Skeletal muscle satellite cell (primary cell): ENCODE results near the gene OR10D3. TPM values are rescaled to one million over a fixed set of nuclear protein-coding genes. Genes with fewer than 3 reads are reported as not detected.
"Not testable (repeated sequence)": the region's sequence is repeated elsewhere in the genome, so short reads cannot be mapped to it uniquely, and the experiment has no call there.

Source experiments
- H3K27me3 ChIP-seq: 2 replicates; pipeline ENCODE4 v1.7.0; 2013; ENCODE audit warnings: low read length; ENCODE audit not compliant: control insufficient read depth, insufficient read depth
- H3K36me3 ChIP-seq: 2 replicates; pipeline ENCODE4 v1.7.0; 2013; ENCODE audit warnings: mild to moderate bottlenecking, control low read depth, low read length; ENCODE audit not compliant: insufficient read depth
- H3K4me1 ChIP-seq: 2 replicates; pipeline ENCODE4 v1.7.0; 2013; ENCODE audit warnings: low read length; ENCODE audit not compliant: control insufficient read depth, insufficient read depth
- H3K4me2 ChIP-seq: 2 replicates; pipeline ENCODE4 v1.7.0; 2013; ENCODE audit warnings: mild to moderate bottlenecking, low read length
- H3K4me3 ChIP-seq: 2 replicates; pipeline ENCODE4 v1.7.0; 2013; ENCODE audit warnings: low read length
- H3K9ac ChIP-seq: 2 replicates; pipeline ENCODE4 v1.7.0; 2013; ENCODE audit warnings: mild to moderate bottlenecking, low read depth, low read length, moderate library complexity
- H3K9me3 ChIP-seq: replicated peaks from 2 replicates; pipeline ENCODE4 v1.7.0; 2013; ENCODE audit warnings: mild to moderate bottlenecking, control low read depth, low read length
- total RNA-seq: library from RNA; depleted of rRNA; stranded (reverse); fragments of >200 nt; gene quantifications from 2 replicates; pipeline ENCODE4 v1.2.3, GENCODE V29; 2012; rRNA removed

OR10D3 gene
- total RNA-seq, result not detected in 2 replicates

DNA sequence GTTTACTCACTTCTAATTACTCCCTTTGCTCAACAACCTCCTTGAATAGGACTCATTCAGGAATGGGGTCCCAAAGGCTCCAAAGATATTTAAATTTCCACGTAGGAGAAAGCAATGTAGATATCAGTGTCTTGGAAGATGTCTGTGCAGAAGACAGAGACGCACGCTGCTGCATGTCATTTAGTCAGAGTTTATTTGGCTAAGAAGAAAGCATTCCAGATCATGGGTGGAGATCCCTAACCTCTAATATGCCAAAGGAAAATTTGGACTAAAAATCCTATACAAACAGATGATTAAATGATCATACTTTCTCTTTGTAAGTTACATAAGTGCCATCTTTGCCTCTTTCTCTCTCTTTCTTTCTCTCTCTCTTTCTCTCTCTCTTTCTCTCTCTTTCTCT is at the start of gene OR10D3:
Gene OR10D3, plus strand, starts transcription at position 278 of the 400 bp plus-strand sequence. CDS start 1,925 bp downstream, outside the sequence.
- no peak within 1 kb of the TSS for H3K4me2 ChIP-seq
- no peaks in the 10 kb centered on the region for H3K9me3 ChIP-seq
- no peak within 1 kb of the TSS for H3K9ac ChIP-seq
- no peak within 1 kb of the TSS for H3K4me3 ChIP-seq
- H3K36me3 ChIP-seq, result no peaks in the 10 kb centered on the region
- H3K4me1 ChIP-seq, result peaks cover 11% of the 10 kb centered on the region
- no peaks in the 10 kb centered on the region for H3K27me3 ChIP-seq

DNA sequence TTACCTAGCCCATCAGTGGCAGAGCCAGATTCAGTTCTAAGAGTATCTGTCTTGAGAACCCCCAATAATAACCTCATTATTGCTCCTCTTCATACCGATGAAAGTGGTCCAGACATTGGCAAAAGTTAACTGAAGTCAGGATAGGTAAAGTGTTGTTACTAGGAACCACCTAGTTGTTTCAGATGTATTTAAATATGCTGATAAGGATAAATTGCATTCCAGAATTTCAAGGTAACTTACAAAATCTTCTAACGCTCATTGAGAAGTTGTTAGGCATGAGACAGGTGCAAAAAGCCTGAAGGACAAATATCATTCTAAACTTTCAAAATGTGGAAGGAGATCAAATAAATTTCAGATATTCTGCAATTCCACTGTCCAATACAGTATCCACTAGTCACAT is 40.1 kb upstream of the OR10D3 start:
- no peak overlapping the region for H3K4me3 ChIP-seq
- no peak overlapping the region for H3K9ac ChIP-seq
- H3K4me2 ChIP-seq, result no peak overlapping the region
- no peaks in the 10 kb centered on the region for H3K27me3 ChIP-seq
- no peaks in the 10 kb centered on the region for H3K9me3 ChIP-seq
- no peaks in the 10 kb centered on the region for H3K36me3 ChIP-seq
- H3K4me1 ChIP-seq, result no peaks in the 10 kb centered on the region

- Histone ChIP-seq H3K36me3 (no peaks in the 10 kb centered on the region), H3K27me3 (no peaks in the 10 kb centered on the region), H3K4me1 (no peaks in the 10 kb centered on the region), H3K4me2 (no peak overlapping the region), H3K9ac (no peak overlapping the region), H3K9me3 (no peaks in the 10 kb centered on the region), H3K4me3 (no peak overlapping the region)
Measured at GRCh38 chr11:124147951-124148350, 35.2 kb upstream of the OR10D3 start.

DNA sequence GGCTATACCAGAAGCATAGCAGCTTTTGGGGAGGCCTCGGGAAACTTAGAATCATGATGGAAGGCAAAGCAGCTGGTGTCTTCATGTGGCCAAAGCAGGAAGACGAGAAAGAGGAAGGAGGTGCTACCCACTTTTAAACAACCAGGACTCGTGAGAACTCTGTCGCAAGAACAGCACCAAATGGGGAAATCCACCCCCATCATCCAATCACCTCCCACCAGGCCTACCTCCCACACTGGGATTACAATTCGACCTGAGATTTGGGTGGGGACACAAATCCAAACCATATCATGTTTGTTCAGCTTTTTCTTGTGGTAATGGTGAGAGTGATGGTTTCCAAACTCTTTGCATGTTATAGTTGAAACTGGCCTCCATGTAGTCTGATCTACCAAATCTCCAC is 32.5 kb upstream of the OR10D3 start:
- Histone ChIP-seq H3K9me3 (no peaks in the 10 kb centered on the region), H3K36me3 (no peaks in the 10 kb centered on the region), H3K4me1 (no peaks in the 10 kb centered on the region), H3K4me3 (no peak overlapping the region), H3K9ac (no peak overlapping the region), H3K4me2 (no peak overlapping the region), H3K27me3 (no peaks in the 10 kb centered on the region)

GRCh38 chr11:124152770-124153407 is 30.3 kb upstream of the OR10D3 start:
- Histone ChIP-seq H3K4me3 (no peak overlapping the region), H3K4me1 (no peaks in the 10 kb centered on the region), H3K9me3 (no peaks in the 10 kb centered on the region), H3K27me3 (no peaks in the 10 kb centered on the region), H3K9ac (no peak overlapping the region), H3K4me2 (no peak overlapping the region), H3K36me3 (no peaks in the 10 kb centered on the region)

GRCh38 chr11:124153821-124154220 is 29.3 kb upstream of the OR10D3 start:
- Histone ChIP-seq H3K4me2 (no peak overlapping the region), H3K9ac (no peak overlapping the region), H3K4me3 (no peak overlapping the region), H3K9me3 (no peaks in the 10 kb centered on the region), H3K36me3 (no peaks in the 10 kb centered on the region), H3K27me3 (no peaks in the 10 kb centered on the region), H3K4me1 (no peaks in the 10 kb centered on the region)

DNA sequence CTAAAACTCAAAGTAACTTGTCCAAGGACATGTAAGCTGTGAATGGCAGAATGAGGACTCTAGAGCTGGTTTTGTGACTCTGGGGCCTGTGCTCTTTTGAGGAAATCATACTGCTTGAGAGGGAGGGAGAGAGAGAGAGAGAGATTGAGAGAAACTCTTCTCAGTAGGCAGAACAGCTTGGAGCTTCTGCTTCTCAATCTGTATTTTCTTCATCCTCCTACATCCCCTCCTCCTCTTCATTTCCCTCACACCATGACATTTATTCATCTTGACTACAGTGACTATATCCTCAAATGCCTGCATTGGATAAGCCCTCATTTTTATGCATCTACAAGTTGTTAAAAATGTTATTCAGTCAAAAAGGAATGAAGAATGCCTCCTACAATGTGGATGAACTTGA is 23.7 kb upstream of the OR10D3 start:
- Histone ChIP-seq H3K27me3 (no peaks in the 10 kb centered on the region), H3K4me2 (no peak overlapping the region), H3K4me1 (no peaks in the 10 kb centered on the region), H3K36me3 (no peaks in the 10 kb centered on the region), H3K4me3 (no peak overlapping the region), H3K9me3 (no peaks in the 10 kb centered on the region), H3K9ac (no peak overlapping the region)

DNA sequence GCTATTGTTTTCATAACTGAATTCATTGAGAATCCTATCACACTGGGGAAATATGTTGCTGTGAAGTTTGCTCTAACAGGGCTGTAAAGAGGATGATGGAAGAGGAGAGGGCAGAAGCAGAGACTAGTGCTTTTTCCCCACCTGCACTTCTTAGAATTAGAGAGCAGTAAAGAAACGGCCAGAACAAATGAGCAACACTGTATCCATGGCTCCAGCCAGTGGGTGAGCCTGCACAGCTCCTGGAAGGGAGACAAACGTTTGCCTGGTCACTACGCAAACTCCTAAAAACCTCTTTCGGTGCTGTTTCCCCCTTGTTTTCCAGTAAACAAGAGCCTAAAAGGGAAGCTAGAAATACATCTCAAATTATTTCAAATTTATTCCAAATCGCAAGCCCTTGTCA is 22.2 kb upstream of the OR10D3 start:
- Histone ChIP-seq H3K27me3 (no peaks in the 10 kb centered on the region), H3K4me3 (no peak overlapping the region), H3K4me2 (no peak overlapping the region), H3K9ac (no peak overlapping the region), H3K4me1 (no peaks in the 10 kb centered on the region), H3K36me3 (no peaks in the 10 kb centered on the region), H3K9me3 (no peaks in the 10 kb centered on the region)

DNA sequence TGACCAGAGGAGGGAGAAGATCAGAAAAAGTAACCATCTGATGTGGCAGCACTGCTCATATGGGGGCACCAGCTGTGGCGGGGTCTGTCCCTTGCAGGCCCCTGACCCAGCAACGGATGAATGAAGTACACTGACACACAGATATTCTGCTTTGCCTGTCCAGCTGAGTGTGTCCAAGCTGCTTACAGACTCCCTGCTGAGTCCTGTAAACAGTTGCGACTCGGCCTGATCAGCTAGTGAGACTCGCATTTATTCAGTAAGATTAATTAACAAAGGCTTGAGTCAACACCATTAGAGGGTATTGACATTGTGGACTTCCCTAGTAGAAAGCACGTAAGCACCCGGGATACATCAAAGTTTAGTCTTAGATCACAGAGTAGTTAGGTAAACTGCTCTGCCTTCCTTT is 15.3 kb upstream of the OR10D3 start:
- no peaks in the 10 kb centered on the region for H3K36me3 ChIP-seq
- H3K4me2 ChIP-seq, result no peak overlapping the region
- no peaks in the 10 kb centered on the region for H3K4me1 ChIP-seq
- no peaks in the 10 kb centered on the region for H3K27me3 ChIP-seq
- H3K9me3 ChIP-seq, result no peaks in the 10 kb centered on the region
- H3K9ac ChIP-seq, result no peak overlapping the region
- H3K4me3 ChIP-seq, result no peak overlapping the region

GRCh38 chr11:124168796-124169195 is 14.3 kb upstream of the OR10D3 start:
- no peak overlapping the region for H3K4me2 ChIP-seq
- H3K9me3 ChIP-seq, result no peaks in the 10 kb centered on the region
- H3K4me3 ChIP-seq, result no peak overlapping the region
- no peaks in the 10 kb centered on the region for H3K36me3 ChIP-seq
- no peaks in the 10 kb centered on the region for H3K27me3 ChIP-seq
- H3K4me1 ChIP-seq, result no peaks in the 10 kb centered on the region
- H3K9ac ChIP-seq, result no peak overlapping the region

GRCh38 chr11:124170315-124170714 is 12.8 kb upstream of the OR10D3 start:
- not testable (repeated sequence) for H3K4me1 ChIP-seq, H3K4me3 ChIP-seq, H3K9ac ChIP-seq, H3K4me2 ChIP-seq, H3K27me3 ChIP-seq, H3K36me3 ChIP-seq, H3K9me3 ChIP-seq

- Histone ChIP-seq H3K4me3 (no peak overlapping the region), H3K9me3 (no peaks in the 10 kb centered on the region), H3K27me3 (no peaks in the 10 kb centered on the region), H3K4me2 (no peak overlapping the region), H3K9ac (no peak overlapping the region), H3K36me3 (no peaks in the 10 kb centered on the region), H3K4me1 (peaks cover 6% of the 10 kb centered on the region)
Measured at GRCh38 chr11:124170801-124171586, 12.2 kb upstream of the OR10D3 start.
